AG04449 (cell line): ENCODE measurements around the gene C1orf226.

Experiments
- CTCF ChIA-PET: fragments of 350-600 bp; formaldehyde crosslinking; extraction: SDS; loops from one replicate; lab custom pipeline; 2021; ENCODE audit warnings: antibody characterized with exemption; lab: Yijun Ruan, JAX
- POLR2A ChIA-PET: fragments of 400-600, 350-600 bp; formaldehyde crosslinking; extraction: SDS; loops from one replicate; lab custom pipeline; 2020; ENCODE audit warnings: antibody characterized with exemption, inconsistent platforms; lab: Yijun Ruan, JAX
- DNase-seq: peaks from one replicate; pipeline ENCODE4 v3.0.0-alpha.2; 2010; ENCODE audit warnings: low read depth, low spot score
- H3K4me3 ChIP-seq: 2 replicates; pipeline ENCODE4 v1.5.1; 2011; ENCODE audit warnings: low read depth, mild to moderate bottlenecking, control low read depth, low read length
- CTCF ChIP-seq: IDR thresholded peaks from one replicate; pipeline ENCODE4 v1.5.1; 2011; ENCODE audit warnings: mild to moderate bottlenecking, moderate library complexity, low read length, control low read depth, inconsistent platforms; ENCODE audit not compliant: insufficient read depth; ENCODE audit errors: missing control alignments

C1orf226 gene

GRCh38 chr1:162396201-162396906 lies 14.8 kb downstream of the C1orf226 start:
- ChIA-PET CTCF (interaction anchor here (1.8 kb wide), 1 partner anchor 340 kb away, joined by 5 read pairs; no protein-coding TSS in a partner anchor), POLR2A (no interaction called here)
- DNase-seq = no peak
- no peak overlapping the region for H3K4me3 ChIP-seq
- TF ChIP-seq CTCF = no peak

GRCh38 chr1:162397039-162397448 lies 15.5 kb downstream of the C1orf226 start:
- POLR2A ChIA-PET = no interaction called here
- TF ChIP-seq CTCF = no peak
- no peak for DNase-seq
- no peak overlapping the region for H3K4me3 ChIP-seq
- CTCF ChIA-PET = no interaction called here

GRCh38 chr1:162397943-162398560 lies 16.5 kb downstream of the C1orf226 start:
- POLR2A ChIA-PET = no interaction called here
- H3K4me3 ChIP-seq = no peak overlapping the region
- TF ChIP-seq CTCF = no peak
- CTCF ChIA-PET = interaction anchor here (0.9 to 1.5 kb wide), 2 partner anchors 11 to 342 kb away, joined by 3 to 5 read pairs; no protein-coding TSS in a partner anchor
- DNase-seq = no peak

GRCh38 chr1:162398999-162399580 lies 17.6 kb downstream of the C1orf226 start:
- no peak for DNase-seq
- no peak overlapping the region for H3K4me3 ChIP-seq
- ChIA-PET CTCF (interaction anchor here (0.9 to 2.1 kb wide), 3 partner anchors 9 to 343 kb away, joined by 3 to 6 read pairs (median 5); no protein-coding TSS in a partner anchor), POLR2A (no interaction called here)
- no peak for TF ChIP-seq CTCF

GRCh38 chr1:162400790-162401355 lies 19.3 kb downstream of the C1orf226 start:
- no peak for TF ChIP-seq CTCF
- ChIA-PET CTCF (interaction anchor here (1.0 to 2.0 kb wide), 3 partner anchors 9 to 345 kb away, joined by 4 read pairs; no protein-coding TSS in a partner anchor), POLR2A (no interaction called here)
- DNase-seq = no peak
- no peak overlapping the region for H3K4me3 ChIP-seq
